Measurements from ENCODE around the gene PID1.

DNA sequence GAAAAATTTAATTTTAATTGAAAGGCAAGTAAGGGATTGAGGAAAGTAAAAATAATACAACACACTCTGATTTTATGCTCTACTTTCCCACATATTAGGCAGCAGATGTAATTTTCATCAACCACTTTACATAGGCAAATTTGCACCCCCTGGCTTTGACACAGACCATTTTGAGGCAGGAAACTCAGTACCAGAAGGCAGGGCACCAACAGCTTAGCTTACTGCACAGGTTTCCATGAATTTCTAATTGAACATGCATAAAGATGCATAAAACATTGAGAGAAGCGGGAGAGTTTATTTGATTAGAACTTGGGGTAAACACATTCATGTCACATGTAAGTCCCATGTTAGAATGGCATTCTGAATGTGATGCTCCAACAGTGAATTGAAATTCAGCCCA lies 171.9 kb downstream of the PID1 start:
- no peak for TF ChIP-seq CTCF (IDR thresholded peaks at IDR 0.05)
- no peak for TF ChIP-seq POLR2A (IDR thresholded peaks at IDR 0.05)
